ENCODE data around the gene ANKRD61. TPM values are rescaled to one million over a fixed set of nuclear protein-coding genes. Genes with fewer than 3 reads are reported as not detected.
"Not testable (repeated sequence)": the region's sequence is repeated elsewhere in the genome, so short reads cannot be mapped to it uniquely, and the experiment has no call there.

ANKRD61 gene
- total RNA-seq, 1 donor from 2014 or later: not detected

- Mint-ChIP-seq H3K27me3 (ENCODE audit: unreplicated experiment) (no peaks in the 10 kb centered on the region), H3K4me1 (ENCODE audit: low read depth, unreplicated experiment) (no peaks in the 10 kb centered on the region), H3K27ac (ENCODE audit: unreplicated experiment) (no peak overlapping the region), H3K36me3 (ENCODE audit: unreplicated experiment) (peaks cover 5% of the 10 kb centered on the region), H3K9me3 (ENCODE audit: unreplicated experiment) (peaks cover 3% of the 10 kb centered on the region), H3K4me3 (ENCODE audit: unreplicated experiment) (no peak overlapping the region)
- TF ChIP-seq CTCF (IDR thresholded peaks at IDR 0.05; ENCODE audit: partially characterized antibody, unreplicated experiment): no peak
- no peak for DNase-seq
Measured at GRCh38 chr7:6032167-6032566, 991 bp downstream of the ANKRD61 start.

DNA sequence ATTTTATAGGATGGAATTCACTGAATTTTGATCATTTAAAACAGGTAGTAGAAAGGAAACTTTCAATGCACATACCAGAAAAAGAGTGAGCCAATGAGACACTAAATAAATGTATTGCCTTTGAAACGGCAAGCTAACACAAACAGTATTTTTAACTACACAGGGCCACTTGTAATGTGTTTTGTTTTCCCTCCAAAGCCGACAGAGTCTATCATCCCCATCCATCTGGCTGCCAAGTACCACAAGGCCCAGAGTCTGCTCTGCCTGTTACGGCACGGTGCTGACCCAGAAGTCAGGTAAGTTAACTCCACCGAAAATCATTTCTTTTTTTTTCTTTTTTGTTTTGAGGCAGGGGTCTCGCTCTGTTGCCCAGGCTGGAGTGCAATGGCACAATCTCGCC is 1.5 kb downstream of the ANKRD61 start:
- Mint-ChIP-seq H3K4me3 (ENCODE audit: unreplicated experiment) (no peak overlapping the region), H3K9me3 (ENCODE audit: unreplicated experiment) (peaks cover 3% of the 10 kb centered on the region), H3K27ac (ENCODE audit: unreplicated experiment) (no peak overlapping the region), H3K27me3 (ENCODE audit: unreplicated experiment) (no peaks in the 10 kb centered on the region), H3K4me1 (ENCODE audit: low read depth, unreplicated experiment) (no peaks in the 10 kb centered on the region), H3K36me3 (ENCODE audit: unreplicated experiment) (peaks cover 5% of the 10 kb centered on the region)
- no peak for DNase-seq
- no peak for TF ChIP-seq CTCF (IDR thresholded peaks at IDR 0.05; ENCODE audit: partially characterized antibody, unreplicated experiment)

DNA sequence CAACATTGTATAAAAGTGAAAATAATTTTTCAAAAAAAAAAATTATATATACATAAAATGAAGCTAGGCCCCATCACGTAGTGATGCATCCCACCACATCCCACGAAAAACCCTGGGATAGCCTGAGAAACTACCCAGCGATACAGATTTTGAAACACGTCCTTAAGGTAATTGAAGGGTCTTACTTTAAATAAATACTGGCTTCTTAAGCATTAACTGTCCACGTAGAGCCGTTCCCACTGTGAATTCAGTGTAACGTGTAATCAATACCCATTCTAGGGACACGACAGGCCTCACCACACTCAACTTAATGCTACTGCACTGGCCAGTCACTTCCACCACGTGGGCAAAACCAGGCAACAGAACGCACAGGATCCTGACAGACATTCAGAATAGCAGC is 4.0 kb downstream of the ANKRD61 start:
- H3K4me1 Mint-ChIP-seq (ENCODE audit: low read depth, unreplicated experiment): no peaks in the 10 kb centered on the region
- H3K9me3 Mint-ChIP-seq (ENCODE audit: unreplicated experiment): peaks cover 3% of the 10 kb centered on the region
- TF ChIP-seq CTCF (IDR thresholded peaks at IDR 0.05; ENCODE audit: partially characterized antibody, unreplicated experiment): no peak
- DNase-seq: no peak
- H3K27ac Mint-ChIP-seq (ENCODE audit: unreplicated experiment): no peak overlapping the region
- H3K4me3 Mint-ChIP-seq (ENCODE audit: unreplicated experiment): no peak overlapping the region
- peaks cover 5% of the 10 kb centered on the region for H3K36me3 Mint-ChIP-seq (ENCODE audit: unreplicated experiment)
- H3K27me3 Mint-ChIP-seq (ENCODE audit: unreplicated experiment): peaks cover 2% of the 10 kb centered on the region

DNA sequence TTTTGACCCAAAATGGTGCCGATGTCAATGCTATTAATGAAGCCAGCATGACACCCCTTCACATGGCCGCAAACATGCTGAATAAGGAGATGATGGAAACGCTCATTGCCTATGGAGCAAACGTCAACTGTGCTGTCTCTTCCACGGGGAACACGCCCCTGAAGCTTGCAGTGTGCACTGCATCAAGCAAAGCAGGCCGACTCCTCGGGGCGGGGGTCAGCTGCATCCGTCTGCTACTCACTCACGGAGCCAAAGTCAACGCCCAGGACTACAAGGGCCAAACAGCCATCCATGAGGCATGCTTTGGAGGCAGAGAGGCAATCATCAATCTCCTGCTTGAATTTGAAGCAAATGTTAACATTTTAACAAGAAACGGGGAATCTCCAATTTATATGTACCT is 4.5 kb downstream of the ANKRD61 start:
- no peak overlapping the region for H3K4me3 Mint-ChIP-seq (ENCODE audit: unreplicated experiment)
- H3K36me3 Mint-ChIP-seq (ENCODE audit: unreplicated experiment): peaks cover 5% of the 10 kb centered on the region
- H3K27me3 Mint-ChIP-seq (ENCODE audit: unreplicated experiment): peaks cover 2% of the 10 kb centered on the region
- no peaks in the 10 kb centered on the region for H3K4me1 Mint-ChIP-seq (ENCODE audit: low read depth, unreplicated experiment)
- no peak for DNase-seq
- H3K9me3 Mint-ChIP-seq (ENCODE audit: unreplicated experiment): peaks cover 3% of the 10 kb centered on the region
- H3K27ac Mint-ChIP-seq (ENCODE audit: unreplicated experiment): no peak overlapping the region
- TF ChIP-seq CTCF (IDR thresholded peaks at IDR 0.05; ENCODE audit: partially characterized antibody, unreplicated experiment): no peak

DNA sequence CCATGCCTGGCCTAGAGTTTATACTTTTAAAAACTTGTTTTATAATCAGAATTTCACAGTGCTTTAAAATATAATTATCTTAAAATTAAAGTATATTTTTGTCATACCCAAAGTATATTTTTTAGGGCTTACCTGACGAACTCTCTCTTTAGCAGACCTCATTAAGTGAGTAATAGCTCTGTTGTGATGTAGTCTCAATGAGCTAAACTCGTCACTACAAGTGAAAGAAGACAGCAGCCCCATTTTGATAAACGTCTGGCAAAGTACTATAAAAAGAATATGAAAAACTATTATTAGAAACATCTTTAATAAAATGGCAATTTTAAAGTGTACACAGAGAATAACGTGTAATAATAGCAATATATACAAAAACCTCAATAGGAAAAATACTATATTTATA is 18.6 kb downstream of the ANKRD61 start:
- Mint-ChIP-seq H3K27me3 (ENCODE audit: unreplicated experiment) (no peaks in the 10 kb centered on the region), H3K9me3 (ENCODE audit: unreplicated experiment) (no peaks in the 10 kb centered on the region), H3K4me3 (ENCODE audit: unreplicated experiment) (no peak overlapping the region), H3K27ac (ENCODE audit: unreplicated experiment) (no peak overlapping the region), H3K4me1 (ENCODE audit: low read depth, unreplicated experiment) (no peaks in the 10 kb centered on the region), H3K36me3 (ENCODE audit: unreplicated experiment) (no peaks in the 10 kb centered on the region)
- TF ChIP-seq CTCF (IDR thresholded peaks at IDR 0.05; ENCODE audit: partially characterized antibody, unreplicated experiment): no peak
- DNase-seq: no peak

DNA sequence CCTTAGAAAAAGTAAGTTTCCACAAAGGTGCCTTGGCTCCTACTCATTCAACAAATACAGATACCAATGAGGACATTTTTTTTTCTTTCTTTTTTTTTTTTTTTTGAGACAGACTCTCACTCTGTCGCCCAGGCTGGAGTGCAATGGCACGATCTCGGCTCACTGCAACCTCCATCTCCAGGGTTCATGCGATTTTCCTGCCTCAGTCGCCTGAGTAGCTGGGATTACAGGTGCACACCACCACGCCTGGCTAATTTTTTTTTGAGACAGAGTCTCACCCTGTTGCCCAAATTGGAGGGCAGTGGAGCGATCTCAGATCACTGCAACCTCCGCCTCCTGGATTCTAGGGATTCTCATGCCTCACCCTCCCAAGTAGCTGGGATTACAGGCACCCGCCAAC is 20.0 kb downstream of the ANKRD61 start:
- not testable (repeated sequence) for H3K36me3 Mint-ChIP-seq (ENCODE audit: unreplicated experiment); H3K27ac Mint-ChIP-seq (ENCODE audit: unreplicated experiment)

More for the DNA sequence above, 20.0 kb downstream of the ANKRD61 start:
- not testable (repeated sequence) for H3K9me3 Mint-ChIP-seq (ENCODE audit: unreplicated experiment); H3K27me3 Mint-ChIP-seq (ENCODE audit: unreplicated experiment); H3K4me1 Mint-ChIP-seq (ENCODE audit: low read depth, unreplicated experiment); DNase-seq; H3K4me3 Mint-ChIP-seq (ENCODE audit: unreplicated experiment)

Measured in glutamatergic neuron (in vitro differentiated cells).